NB4 (cell line): ENCODE data around the gene ENOX1.

Experiments
- POLR2A ChIP-seq: IDR thresholded peaks from 2 replicates; pipeline ENCODE4 v1.6.1; 2011; ENCODE audit warnings: mild to moderate bottlenecking; ENCODE audit not compliant: insufficient read length; ENCODE audit errors: extremely low read depth
- TF ChIP-seq, protein P1 (sequence below): IDR thresholded peaks from one replicate; pipeline ENCODE4 v1.5.1; 2012; ENCODE audit warnings: low read depth, low read length

DNA sequence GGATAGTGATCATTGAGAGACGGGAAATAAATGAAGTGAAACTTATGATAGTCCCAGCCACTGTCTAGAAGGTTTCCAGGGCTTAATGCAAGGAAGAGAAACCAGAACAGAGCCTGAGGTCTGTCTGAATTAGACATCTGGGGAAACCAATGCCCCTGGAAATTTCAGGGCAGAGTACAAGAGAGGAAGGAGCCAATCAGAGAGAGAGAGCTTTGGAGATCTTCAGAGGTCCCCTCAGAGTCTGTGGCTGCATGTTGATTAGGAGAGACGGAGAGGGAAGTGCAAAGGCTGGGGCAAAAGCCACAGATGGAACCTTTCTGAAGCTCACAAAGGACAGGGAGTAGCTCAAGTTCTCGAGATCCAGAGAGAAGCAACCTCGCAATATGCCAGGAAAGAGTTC is 385.4 kb downstream of the ENOX1 start:
- TF ChIP-seq, protein P1, sequence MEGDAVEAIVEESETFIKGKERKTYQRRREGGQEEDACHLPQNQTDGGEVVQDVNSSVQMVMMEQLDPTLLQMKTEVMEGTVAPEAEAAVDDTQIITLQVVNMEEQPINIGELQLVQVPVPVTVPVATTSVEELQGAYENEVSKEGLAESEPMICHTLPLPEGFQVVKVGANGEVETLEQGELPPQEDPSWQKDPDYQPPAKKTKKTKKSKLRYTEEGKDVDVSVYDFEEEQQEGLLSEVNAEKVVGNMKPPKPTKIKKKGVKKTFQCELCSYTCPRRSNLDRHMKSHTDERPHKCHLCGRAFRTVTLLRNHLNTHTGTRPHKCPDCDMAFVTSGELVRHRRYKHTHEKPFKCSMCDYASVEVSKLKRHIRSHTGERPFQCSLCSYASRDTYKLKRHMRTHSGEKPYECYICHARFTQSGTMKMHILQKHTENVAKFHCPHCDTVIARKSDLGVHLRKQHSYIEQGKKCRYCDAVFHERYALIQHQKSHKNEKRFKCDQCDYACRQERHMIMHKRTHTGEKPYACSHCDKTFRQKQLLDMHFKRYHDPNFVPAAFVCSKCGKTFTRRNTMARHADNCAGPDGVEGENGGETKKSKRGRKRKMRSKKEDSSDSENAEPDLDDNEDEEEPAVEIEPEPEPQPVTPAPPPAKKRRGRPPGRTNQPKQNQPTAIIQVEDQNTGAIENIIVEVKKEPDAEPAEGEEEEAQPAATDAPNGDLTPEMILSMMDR, result no peak
- no peak for TF ChIP-seq POLR2A
